ENCODE measurements around the gene CTNNBIP1. TPM values are rescaled to one million over a fixed set of nuclear protein-coding genes. Genes with fewer than 3 reads are reported as not detected.

Gene CTNNBIP1
- total RNA-seq, 2 donors from 2014 or later, result 16.3 to 21.6 TPM

GRCh38 chr1:9914610-9914937 lies 4.5 kb upstream of the CTNNBIP1 start:
- ATAC-seq (replicated peaks in 1 of 2) (no peak), DNase-seq (no peak)
- Mint-ChIP-seq H3K36me3 (ENCODE audit: insufficient read depth in 2 of 2) (no peaks in the 10 kb centered on the region), H3K27ac (no peak overlapping the region), H3K4me3 (no peak overlapping the region), H3K9me3 (no peaks in the 10 kb centered on the region), H3K4me1 (ENCODE audit: low read depth) (peaks cover 33% of the 10 kb centered on the region), H3K27me3 (ENCODE audit: low read depth) (no peaks in the 10 kb centered on the region)

GRCh38 chr1:9912264-9912936 lies 2.3 kb upstream of the CTNNBIP1 start:
- DNase-seq (no peak), ATAC-seq (replicated peaks in 1 of 2) (no peak)
- Mint-ChIP-seq H3K27ac (no peak overlapping the region), H3K27me3 (ENCODE audit: low read depth) (peaks cover 5% of the 10 kb centered on the region), H3K36me3 (ENCODE audit: insufficient read depth in 2 of 2) (peaks cover 0 to 2% of the 10 kb centered on the region in 2 donors), H3K4me1 (ENCODE audit: low read depth) (peaks cover 47% of the 10 kb centered on the region), H3K9me3 (no peaks in the 10 kb centered on the region), H3K4me3 (peak overlapping the region; percentile 7 to 48)

- H3K27me3 Mint-ChIP-seq (ENCODE audit: low read depth), result peaks cover 6% of the 10 kb centered on the region
- peak overlapping the region; percentile 92 for H3K27ac Mint-ChIP-seq
- no peaks in the 10 kb centered on the region for H3K9me3 Mint-ChIP-seq
- peaks cover 56% of the 10 kb centered on the region for H3K4me1 Mint-ChIP-seq (ENCODE audit: low read depth)
- ATAC-seq (replicated peaks in 1 of 2) (peak; percentile 95), DNase-seq (peak; percentile 99 to 100)
- peak overlapping the region; percentile 96 to 97 for H3K4me3 Mint-ChIP-seq
- H3K36me3 Mint-ChIP-seq (ENCODE audit: insufficient read depth in 2 of 2), result peaks cover 0 to 2% of the 10 kb centered on the region in 2 donors
Measured at GRCh38 chr1:9910423-9911178, 532 bp upstream of the CTNNBIP1 start.

- Mint-ChIP-seq H3K4me3 (peak overlapping the region; percentile 95 to 100), H3K27ac (peak overlapping the region; percentile 54), H3K9me3 (no peaks in the 10 kb centered on the region), H3K36me3 (ENCODE audit: insufficient read depth in 2 of 2) (peaks cover 0 to 2% of the 10 kb centered on the region in 2 donors), H3K4me1 (ENCODE audit: low read depth) (peaks cover 66% of the 10 kb centered on the region), H3K27me3 (ENCODE audit: low read depth) (peaks cover 6% of the 10 kb centered on the region)
- DNase-seq (peak; percentile 67 to 68), ATAC-seq (replicated peaks in 1 of 2) (no peak)
Measured at GRCh38 chr1:9909234-9910046, 629 bp downstream of the CTNNBIP1 start.

- H3K36me3 Mint-ChIP-seq (ENCODE audit: insufficient read depth in 2 of 2), result peaks cover 0 to 2% of the 10 kb centered on the region in 2 donors
- peaks cover 6% of the 10 kb centered on the region for H3K27me3 Mint-ChIP-seq (ENCODE audit: low read depth)
- H3K4me1 Mint-ChIP-seq (ENCODE audit: low read depth), result peaks cover 66% of the 10 kb centered on the region
- H3K9me3 Mint-ChIP-seq, result no peaks in the 10 kb centered on the region
- no peak overlapping the region for H3K27ac Mint-ChIP-seq
- peak overlapping the region; percentile 95 to 100 for H3K4me3 Mint-ChIP-seq
- ATAC-seq (replicated peaks in 1 of 2), result no peak
- DNase-seq, result no peak
Measured at GRCh38 chr1:9908871-9909233, 1.2 kb downstream of the CTNNBIP1 start.

GRCh38 chr1:9907441-9907840 lies 2.6 kb downstream of the CTNNBIP1 start:
- no peak overlapping the region for H3K27ac Mint-ChIP-seq
- peaks cover 0 to 2% of the 10 kb centered on the region in 2 donors for H3K36me3 Mint-ChIP-seq (ENCODE audit: insufficient read depth in 2 of 2)
- peaks cover 6% of the 10 kb centered on the region for H3K27me3 Mint-ChIP-seq (ENCODE audit: low read depth)
- ATAC-seq (replicated peaks in 1 of 2) (no peak), DNase-seq (no peak)
- no peak overlapping the region for H3K4me3 Mint-ChIP-seq
- no peaks in the 10 kb centered on the region for H3K9me3 Mint-ChIP-seq
- H3K4me1 Mint-ChIP-seq (ENCODE audit: low read depth), result peaks cover 74% of the 10 kb centered on the region

- Mint-ChIP-seq H3K4me1 (ENCODE audit: low read depth) (peaks cover 68% of the 10 kb centered on the region), H3K4me3 (no peak overlapping the region), H3K36me3 (ENCODE audit: insufficient read depth in 2 of 2) (peaks cover 0 to 2% of the 10 kb centered on the region in 2 donors), H3K27ac (no peak overlapping the region), H3K9me3 (no peaks in the 10 kb centered on the region), H3K27me3 (ENCODE audit: low read depth) (peaks cover 6% of the 10 kb centered on the region)
- ATAC-seq (replicated peaks in 1 of 2) (no peak), DNase-seq (no peak)
Measured at GRCh38 chr1:9906466-9906865, 3.6 kb downstream of the CTNNBIP1 start.

GRCh38 chr1:9905010-9905409 lies 5.1 kb downstream of the CTNNBIP1 start:
- Mint-ChIP-seq H3K4me3 (peak overlapping the region; percentile 39 to 81), H3K4me1 (ENCODE audit: low read depth) (peaks cover 74% of the 10 kb centered on the region), H3K9me3 (no peaks in the 10 kb centered on the region), H3K27ac (no peak overlapping the region), H3K36me3 (ENCODE audit: insufficient read depth in 2 of 2) (peaks cover 0 to 2% of the 10 kb centered on the region in 2 donors), H3K27me3 (ENCODE audit: low read depth) (peaks cover 6% of the 10 kb centered on the region)
- no peak for ATAC-seq (replicated peaks in 1 of 2)
- DNase-seq, result peak in 1 of 2 donors; percentile 23

GRCh38 chr1:9904596-9904995 lies 5.5 kb downstream of the CTNNBIP1 start:
- peaks cover 74% of the 10 kb centered on the region for H3K4me1 Mint-ChIP-seq (ENCODE audit: low read depth)
- peaks cover 0 to 2% of the 10 kb centered on the region in 2 donors for H3K36me3 Mint-ChIP-seq (ENCODE audit: insufficient read depth in 2 of 2)
- H3K4me3 Mint-ChIP-seq, result peak overlapping the region; percentile 68 to 81

GRCh38 chr1:9903801-9904527 lies 6.1 kb downstream of the CTNNBIP1 start:
- Mint-ChIP-seq H3K27ac (peak overlapping the region; percentile 83), H3K4me1 (ENCODE audit: low read depth) (peaks cover 68% of the 10 kb centered on the region), H3K27me3 (ENCODE audit: low read depth) (peaks cover 6% of the 10 kb centered on the region), H3K9me3 (no peaks in the 10 kb centered on the region), H3K36me3 (ENCODE audit: insufficient read depth in 2 of 2) (peaks cover 0 to 2% of the 10 kb centered on the region in 2 donors), H3K4me3 (peak overlapping the region; percentile 68 to 81)
- peak; percentile 50 to 55 for DNase-seq
- ATAC-seq (replicated peaks in 1 of 2), result peak; percentile 91 to 93

More at GRCh38 chr1:9904596-9904995, 5.5 kb downstream of the CTNNBIP1 start:
- no peak for ATAC-seq (replicated peaks in 1 of 2)
- no peaks in the 10 kb centered on the region for H3K9me3 Mint-ChIP-seq
- peaks cover 6% of the 10 kb centered on the region for H3K27me3 Mint-ChIP-seq (ENCODE audit: low read depth)
- DNase-seq, result no peak
- no peak overlapping the region for H3K27ac Mint-ChIP-seq

- no peaks in the 10 kb centered on the region for H3K36me3 Mint-ChIP-seq (ENCODE audit: insufficient read depth in 2 of 2)
- H3K4me1 Mint-ChIP-seq (ENCODE audit: low read depth), result peaks cover 52% of the 10 kb centered on the region
- no peak for DNase-seq
- no peaks in the 10 kb centered on the region for H3K9me3 Mint-ChIP-seq
- no peak for ATAC-seq (replicated peaks in 1 of 2)
- no peak overlapping the region for H3K4me3 Mint-ChIP-seq
- no peak overlapping the region for H3K27ac Mint-ChIP-seq
- no peaks in the 10 kb centered on the region for H3K27me3 Mint-ChIP-seq (ENCODE audit: low read depth)
Measured at GRCh38 chr1:9902060-9902452, 8.0 kb downstream of the CTNNBIP1 start.

- no peak for ATAC-seq (replicated peaks in 1 of 2)
- Mint-ChIP-seq H3K9me3 (no peaks in the 10 kb centered on the region), H3K4me3 (no peak overlapping the region), H3K27ac (no peak overlapping the region), H3K27me3 (ENCODE audit: low read depth) (no peaks in the 10 kb centered on the region), H3K36me3 (ENCODE audit: insufficient read depth in 2 of 2) (no peaks in the 10 kb centered on the region), H3K4me1 (ENCODE audit: low read depth) (peaks cover 47% of the 10 kb centered on the region)
- no peak for DNase-seq
Measured at GRCh38 chr1:9901148-9902059, 8.7 kb downstream of the CTNNBIP1 start.

All from activated T-cell treated with anti-CD3 and anti-CD28 coated beads, Interleukin-2, amount 50 U/mL, for 72 hours (primary cell).